MCF 10A (cell line): Measurements from ENCODE around the gene CNTNAP2. TPM values are rescaled to one million over a fixed set of nuclear protein-coding genes. Genes with fewer than 3 reads are reported as not detected.

ENCODE experiments used
- BruUV-seq: library from RNA; stranded (reverse); fragments of 400-500 nt; replicated peaks from 2 replicates; lab custom pipeline; 2021; lab: Mats Ljungman, UMichigan
- CTCF ChIA-PET: fragments of 300-600 bp; sonication (Branson Sonifier 250); formaldehyde crosslinking; extraction: SDS; loops from one replicate; lab custom pipeline; 2021; ENCODE audit warnings: antibody characterized with exemption, inconsistent platforms; lab: Yijun Ruan, JAX
- POLR2A ChIA-PET: fragments of 300-600, 350-650 bp; sonication (Branson Sonifier 250); formaldehyde crosslinking; extraction: SDS; loops from one replicate; lab custom pipeline; 2020; ENCODE audit warnings: antibody characterized with exemption, inconsistent platforms; lab: Yijun Ruan, JAX
- DNase-seq: peaks from one replicate; pipeline ENCODE4 v3.0.0-alpha.2; 2018; ENCODE audit not compliant: unreplicated experiment
- H3K27ac Mint-ChIP-seq: one replicate; pipeline ENCODE4 v1.8.0; 2022; ENCODE audit warnings: mild to moderate bottlenecking, low read depth, mixed read lengths; ENCODE audit not compliant: unreplicated experiment
- H3K27me3 Mint-ChIP-seq: one replicate; pipeline ENCODE4 v1.8.0; 2022; ENCODE audit warnings: mixed read lengths; ENCODE audit not compliant: insufficient read depth, unreplicated experiment
- H3K36me3 Mint-ChIP-seq: one replicate; pipeline ENCODE4 v1.8.0; 2022; ENCODE audit warnings: mild to moderate bottlenecking, moderate library complexity, mixed read lengths; ENCODE audit not compliant: insufficient read depth, unreplicated experiment
- H3K4me1 Mint-ChIP-seq: one replicate; pipeline ENCODE4 v1.8.0; 2022; ENCODE audit warnings: mixed read lengths; ENCODE audit not compliant: insufficient read depth, unreplicated experiment
- H3K4me3 Mint-ChIP-seq: one replicate; pipeline ENCODE4 v1.8.0; 2022; ENCODE audit warnings: mild to moderate bottlenecking, moderate library complexity, mixed read lengths; ENCODE audit not compliant: unreplicated experiment
- H3K9me3 Mint-ChIP-seq: one replicate; pipeline ENCODE4 v1.8.0; 2022; ENCODE audit warnings: mixed read lengths; ENCODE audit not compliant: unreplicated experiment
- CTCF ChIP-seq: fragments of 200-600 bp; IDR thresholded peaks from one replicate; pipeline ENCODE4 v1.8.0; 2022; ENCODE audit warnings: antibody characterized with exemption, mild to moderate bottlenecking; ENCODE audit not compliant: unreplicated experiment
- intact Hi-C: fragments of 100-400 bp; cut with micrococcal nuclease; formaldehyde crosslinking; loops from 2 replicates; pipeline ENCODE4 v1.14.1; 2022
- total RNA-seq: library from RNA; stranded (reverse); gene quantifications from 2 replicates; pipeline ENCODE4 v1.2.3, GENCODE V29; 2022

CNTNAP2 gene
- total RNA-seq, 1 experiment from 2014 or later = 1.1 TPM

DNA sequence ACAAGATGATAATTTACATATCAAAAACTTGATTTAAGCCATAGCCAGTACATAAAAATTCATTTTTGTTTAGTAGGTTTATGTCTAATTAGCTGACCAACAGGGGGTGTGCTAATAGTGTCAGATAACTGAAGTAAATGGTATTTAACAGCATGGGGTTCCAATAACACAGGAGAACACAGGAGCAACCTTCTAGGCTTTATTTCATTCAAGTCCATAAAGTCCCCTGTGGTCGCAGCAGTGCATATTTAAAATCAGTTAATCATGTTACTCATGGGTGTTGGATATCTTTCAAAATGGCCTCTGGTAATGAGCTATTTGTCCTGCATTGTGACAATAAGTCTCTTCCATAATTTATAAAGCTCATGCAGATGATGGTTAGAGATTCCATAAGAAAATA is 238.6 kb downstream of the CNTNAP2 start:
- no peak for DNase-seq
- Mint-ChIP-seq H3K36me3 (no peaks in the 10 kb centered on the region), H3K27ac (no peak overlapping the region), H3K27me3 (peaks cover 74% of the 10 kb centered on the region), H3K9me3 (no peaks in the 10 kb centered on the region), H3K4me1 (no peaks in the 10 kb centered on the region), H3K4me3 (no peak overlapping the region)
- POLR2A ChIA-PET = no interaction called here
- intact Hi-C loops = no loop called here
- BruUV-seq = no TSS peak
- TF ChIP-seq CTCF = no peak
- CTCF ChIA-PET = interaction anchor here (0.6 kb wide), 1 partner anchor 1824 kb away, joined by 3 read pairs; no protein-coding TSS in a partner anchor

- Mint-ChIP-seq H3K36me3 (no peaks in the 10 kb centered on the region), H3K27ac (no peak overlapping the region), H3K9me3 (no peaks in the 10 kb centered on the region), H3K27me3 (peaks cover 86% of the 10 kb centered on the region), H3K4me1 (no peaks in the 10 kb centered on the region), H3K4me3 (no peak overlapping the region)
- intact Hi-C loops = no loop called here
- ChIA-PET POLR2A (no interaction called here), CTCF (no interaction called here)
- no peak for DNase-seq
- TF ChIP-seq CTCF = no peak
- no TSS peak for BruUV-seq
These were observed 242.6 kb downstream of the CNTNAP2 start for GRCh38 chr7:146359176-146359575.

- no peak for TF ChIP-seq CTCF
- H3K27ac Mint-ChIP-seq = no peak overlapping the region
- H3K27me3 Mint-ChIP-seq = peaks cover 63% of the 10 kb centered on the region
- ChIA-PET CTCF (interaction anchor here (0.6 kb wide), 1 partner anchor 874 kb away, joined by 3 read pairs; no protein-coding TSS in a partner anchor), POLR2A (interaction anchor here (0.7 kb wide), 1 partner anchor 1504 kb away, joined by 4 read pairs; no protein-coding TSS in a partner anchor)
- no TSS peak for BruUV-seq
- no peaks in the 10 kb centered on the region for H3K9me3 Mint-ChIP-seq
- intact Hi-C loops = no loop called here
- H3K36me3 Mint-ChIP-seq = peaks cover 6% of the 10 kb centered on the region
- no peak overlapping the region for H3K4me3 Mint-ChIP-seq
- no peaks in the 10 kb centered on the region for H3K4me1 Mint-ChIP-seq
- peak; percentile 68 for DNase-seq
These were observed 250.3 kb downstream of the CNTNAP2 start for GRCh38 chr7:146366938-146367337.

- Mint-ChIP-seq H3K4me3 (no peak overlapping the region), H3K4me1 (no peaks in the 10 kb centered on the region), H3K9me3 (no peaks in the 10 kb centered on the region), H3K36me3 (peaks cover 6% of the 10 kb centered on the region), H3K27ac (no peak overlapping the region), H3K27me3 (peaks cover 63% of the 10 kb centered on the region)
- ChIA-PET CTCF (no interaction called here), POLR2A (no interaction called here)
- TF ChIP-seq CTCF = no peak
- DNase-seq = no peak
- no TSS peak for BruUV-seq
- intact Hi-C loops = no loop called here
These were observed 253.6 kb downstream of the CNTNAP2 start for GRCh38 chr7:146370171-146370570.
